NB4 (cell line): ENCODE data around the gene KCTD15.

Experiments used
- DNase-seq: peaks from one replicate; pipeline ENCODE4 v3.0.0; 2010; ENCODE audit warnings: low read depth
- H3K4me3 ChIP-seq: one replicate; pipeline ENCODE4 v1.5.1; 2011; ENCODE audit warnings: mild to moderate bottlenecking, low read depth, low read length, moderate library complexity
- CTCF ChIP-seq: IDR thresholded peaks from one replicate; pipeline ENCODE4 v1.5.1; 2012; ENCODE audit warnings: low read depth, low read length
- MAX ChIP-seq: IDR thresholded peaks from 2 replicates; pipeline ENCODE4 v1.6.1; 2011; ENCODE audit warnings: low read depth, low read length
- MYC ChIP-seq: IDR thresholded peaks from 2 replicates; pipeline ENCODE4 v1.6.1; 2011; ENCODE audit warnings: low read depth, low read length
- POLR2A ChIP-seq: IDR thresholded peaks from 2 replicates; pipeline ENCODE4 v1.6.1; 2011; ENCODE audit warnings: mild to moderate bottlenecking; ENCODE audit not compliant: insufficient read length; ENCODE audit errors: extremely low read depth

Gene KCTD15

GRCh38 chr19:33796164-33796875, at the start of gene KCTD15:
Gene KCTD15 (plus strand): TSS chr19:33796870. CDS start chr19:33800455, 3,585 bp downstream.
- DNase-seq = peak; percentile 64
- peak within 1 kb of the TSS; percentile 67 for H3K4me3 ChIP-seq
- TF ChIP-seq MAX (no peak), MYC (peak; percentile 25; the same call in 1 of the 2 replicates)

GRCh38 chr19:33747273-33747672, 49.4 kb upstream of the KCTD15 start:
- no peak for DNase-seq
- H3K4me3 ChIP-seq = no peak overlapping the region

GRCh38 chr19:33748231-33748630, 48.4 kb upstream of the KCTD15 start:
- no peak for DNase-seq
- no peak for TF ChIP-seq MYC
- TF ChIP-seq CTCF = no peak
- TF ChIP-seq MAX = no peak
- no peak for TF ChIP-seq POLR2A
- no peak overlapping the region for H3K4me3 ChIP-seq

More at GRCh38 chr19:33747273-33747672, 49.4 kb upstream of the KCTD15 start:
- TF ChIP-seq MYC = no peak
- TF ChIP-seq POLR2A = no peak
- no peak for TF ChIP-seq MAX
- no peak for TF ChIP-seq CTCF

- TF ChIP-seq CTCF (no peak), MYC (no peak), MAX (no peak), POLR2A (no peak)
- DNase-seq = no peak
These were observed 47.7 kb upstream of the KCTD15 start for GRCh38 chr19:33749016-33749415.

GRCh38 chr19:33749619-33750175, 47.0 kb upstream of the KCTD15 start:
- TF ChIP-seq MAX = no peak
- TF ChIP-seq CTCF = no peak
- no peak for TF ChIP-seq POLR2A
- TF ChIP-seq MYC = no peak
- DNase-seq = no peak
- no peak overlapping the region for H3K4me3 ChIP-seq

More at GRCh38 chr19:33749016-33749415, 47.7 kb upstream of the KCTD15 start:
- no peak overlapping the region for H3K4me3 ChIP-seq
